Neural progenitor cell (in vitro differentiated cells): ENCODE results near the gene MYO1B.

Source experiments
- EZH2 ChIP-seq: fragments of 200-600 bp; sonication (generic); IDR thresholded peaks from 2 replicates; pipeline ENCODE4 v1.6.1; 2017; ENCODE audit warnings: antibody characterized with exemption, mild to moderate bottlenecking, moderate library complexity
- EZH2phosphoT487 ChIP-seq: fragments of 200-600 bp; sonication (generic); IDR thresholded peaks from 2 replicates; pipeline ENCODE4 v1.6.1; 2017; ENCODE audit warnings: antibody characterized with exemption
- TF ChIP-seq, protein P1 (sequence below): fragments of 200-600 bp; sonication (generic); IDR thresholded peaks from 2 replicates; pipeline ENCODE4 v1.5.1; 2017; ENCODE audit warnings: antibody characterized with exemption, mild to moderate bottlenecking

DNA sequence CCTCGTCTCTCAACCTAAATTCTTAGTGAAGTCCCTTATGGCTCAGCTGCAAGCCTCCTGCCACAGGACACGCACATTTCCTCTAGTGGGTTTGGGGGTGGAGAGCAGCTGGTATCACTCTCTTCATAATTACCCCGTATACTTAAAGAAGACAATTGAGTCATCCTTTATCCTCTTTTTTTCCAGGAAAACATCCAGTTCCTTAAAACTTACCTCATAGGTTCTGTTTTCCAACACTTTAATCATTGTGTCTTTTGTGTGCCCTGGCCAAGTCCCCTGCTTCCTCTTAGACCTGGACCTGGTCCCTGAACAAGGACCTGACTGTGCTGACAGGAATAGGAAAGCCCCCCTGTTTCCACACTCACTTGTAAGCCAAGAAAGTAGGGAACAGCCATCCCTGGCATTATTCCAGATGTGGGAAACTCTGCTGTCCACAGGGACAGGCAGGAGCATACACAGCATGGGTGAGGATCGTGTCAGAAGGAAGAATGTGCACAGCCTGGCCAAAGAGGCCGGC, 42.3 kb upstream of the MYO1B start:
- TF ChIP-seq, protein P1, sequence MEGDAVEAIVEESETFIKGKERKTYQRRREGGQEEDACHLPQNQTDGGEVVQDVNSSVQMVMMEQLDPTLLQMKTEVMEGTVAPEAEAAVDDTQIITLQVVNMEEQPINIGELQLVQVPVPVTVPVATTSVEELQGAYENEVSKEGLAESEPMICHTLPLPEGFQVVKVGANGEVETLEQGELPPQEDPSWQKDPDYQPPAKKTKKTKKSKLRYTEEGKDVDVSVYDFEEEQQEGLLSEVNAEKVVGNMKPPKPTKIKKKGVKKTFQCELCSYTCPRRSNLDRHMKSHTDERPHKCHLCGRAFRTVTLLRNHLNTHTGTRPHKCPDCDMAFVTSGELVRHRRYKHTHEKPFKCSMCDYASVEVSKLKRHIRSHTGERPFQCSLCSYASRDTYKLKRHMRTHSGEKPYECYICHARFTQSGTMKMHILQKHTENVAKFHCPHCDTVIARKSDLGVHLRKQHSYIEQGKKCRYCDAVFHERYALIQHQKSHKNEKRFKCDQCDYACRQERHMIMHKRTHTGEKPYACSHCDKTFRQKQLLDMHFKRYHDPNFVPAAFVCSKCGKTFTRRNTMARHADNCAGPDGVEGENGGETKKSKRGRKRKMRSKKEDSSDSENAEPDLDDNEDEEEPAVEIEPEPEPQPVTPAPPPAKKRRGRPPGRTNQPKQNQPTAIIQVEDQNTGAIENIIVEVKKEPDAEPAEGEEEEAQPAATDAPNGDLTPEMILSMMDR, result no peak
- no peak for TF ChIP-seq EZH2
- no peak for TF ChIP-seq EZH2phosphoT487
